ENCODE measurements around the gene RTL10.

DNA sequence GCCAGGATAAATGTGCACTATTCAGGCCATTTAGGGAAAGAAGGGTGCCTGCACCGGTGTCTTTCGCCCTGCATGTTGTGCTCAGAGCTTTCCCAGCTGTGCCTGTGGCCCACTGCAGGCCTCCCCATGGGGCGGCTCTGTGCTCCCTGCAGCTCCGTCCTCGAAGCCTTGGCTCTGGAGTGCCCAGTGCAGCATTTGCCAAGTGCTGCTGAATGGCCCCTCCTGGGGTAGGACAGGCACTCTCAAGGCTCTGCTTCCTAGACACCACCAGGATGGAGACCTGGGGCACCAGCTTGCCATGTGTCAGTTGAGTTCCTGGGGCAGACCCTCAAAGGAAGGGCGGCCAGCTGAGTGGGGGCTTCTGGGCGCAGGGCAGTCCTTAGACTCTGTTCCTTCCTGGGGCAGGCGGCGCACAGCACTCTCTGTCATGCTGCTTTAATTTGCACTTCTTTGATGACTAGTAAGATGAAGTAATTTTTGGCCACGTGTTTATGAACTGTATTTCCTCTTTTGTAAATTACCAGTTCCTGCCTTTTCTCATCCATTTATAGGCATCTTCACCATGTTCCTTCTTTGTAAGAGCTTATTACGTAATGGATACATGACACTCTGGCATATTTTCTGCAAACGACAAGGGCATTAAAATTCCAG, 32.1 kb upstream of the RTL10 start:
- TF ChIP-seq ZNF175 (tag by site-specific recombination; IDR thresholded peaks at IDR 0.05), result no peak
- TF ChIP-seq, protein P1, sequence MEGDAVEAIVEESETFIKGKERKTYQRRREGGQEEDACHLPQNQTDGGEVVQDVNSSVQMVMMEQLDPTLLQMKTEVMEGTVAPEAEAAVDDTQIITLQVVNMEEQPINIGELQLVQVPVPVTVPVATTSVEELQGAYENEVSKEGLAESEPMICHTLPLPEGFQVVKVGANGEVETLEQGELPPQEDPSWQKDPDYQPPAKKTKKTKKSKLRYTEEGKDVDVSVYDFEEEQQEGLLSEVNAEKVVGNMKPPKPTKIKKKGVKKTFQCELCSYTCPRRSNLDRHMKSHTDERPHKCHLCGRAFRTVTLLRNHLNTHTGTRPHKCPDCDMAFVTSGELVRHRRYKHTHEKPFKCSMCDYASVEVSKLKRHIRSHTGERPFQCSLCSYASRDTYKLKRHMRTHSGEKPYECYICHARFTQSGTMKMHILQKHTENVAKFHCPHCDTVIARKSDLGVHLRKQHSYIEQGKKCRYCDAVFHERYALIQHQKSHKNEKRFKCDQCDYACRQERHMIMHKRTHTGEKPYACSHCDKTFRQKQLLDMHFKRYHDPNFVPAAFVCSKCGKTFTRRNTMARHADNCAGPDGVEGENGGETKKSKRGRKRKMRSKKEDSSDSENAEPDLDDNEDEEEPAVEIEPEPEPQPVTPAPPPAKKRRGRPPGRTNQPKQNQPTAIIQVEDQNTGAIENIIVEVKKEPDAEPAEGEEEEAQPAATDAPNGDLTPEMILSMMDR (tag by site-specific recombination; IDR thresholded peaks at IDR 0.05), result no peak
- TF ChIP-seq, protein P2, sequence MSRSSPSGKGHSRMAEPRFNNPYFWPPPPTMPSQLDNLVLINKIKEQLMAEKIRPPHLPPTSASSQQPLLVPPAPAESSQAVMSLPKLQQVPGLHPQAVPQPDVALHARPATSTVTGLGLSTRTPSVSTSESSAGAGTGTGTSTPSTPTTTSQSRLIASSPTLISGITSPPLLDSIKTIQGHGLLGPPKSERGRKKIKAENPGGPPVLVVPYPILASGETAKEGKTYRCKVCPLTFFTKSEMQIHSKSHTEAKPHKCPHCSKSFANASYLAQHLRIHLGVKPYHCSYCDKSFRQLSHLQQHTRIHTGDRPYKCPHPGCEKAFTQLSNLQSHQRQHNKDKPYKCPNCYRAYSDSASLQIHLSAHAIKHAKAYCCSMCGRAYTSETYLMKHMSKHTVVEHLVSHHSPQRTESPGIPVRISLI (tag by site-specific recombination; IDR thresholded peaks at IDR 0.05), result no peak
